Fibroblast of skin of right biceps (primary cell): ENCODE measurements around the gene CLCN5.

Experiments used
- DNase-seq: peaks from one replicate; pipeline ENCODE4 v3.0.0-alpha.2; 2013

Gene CLCN5

DNA sequence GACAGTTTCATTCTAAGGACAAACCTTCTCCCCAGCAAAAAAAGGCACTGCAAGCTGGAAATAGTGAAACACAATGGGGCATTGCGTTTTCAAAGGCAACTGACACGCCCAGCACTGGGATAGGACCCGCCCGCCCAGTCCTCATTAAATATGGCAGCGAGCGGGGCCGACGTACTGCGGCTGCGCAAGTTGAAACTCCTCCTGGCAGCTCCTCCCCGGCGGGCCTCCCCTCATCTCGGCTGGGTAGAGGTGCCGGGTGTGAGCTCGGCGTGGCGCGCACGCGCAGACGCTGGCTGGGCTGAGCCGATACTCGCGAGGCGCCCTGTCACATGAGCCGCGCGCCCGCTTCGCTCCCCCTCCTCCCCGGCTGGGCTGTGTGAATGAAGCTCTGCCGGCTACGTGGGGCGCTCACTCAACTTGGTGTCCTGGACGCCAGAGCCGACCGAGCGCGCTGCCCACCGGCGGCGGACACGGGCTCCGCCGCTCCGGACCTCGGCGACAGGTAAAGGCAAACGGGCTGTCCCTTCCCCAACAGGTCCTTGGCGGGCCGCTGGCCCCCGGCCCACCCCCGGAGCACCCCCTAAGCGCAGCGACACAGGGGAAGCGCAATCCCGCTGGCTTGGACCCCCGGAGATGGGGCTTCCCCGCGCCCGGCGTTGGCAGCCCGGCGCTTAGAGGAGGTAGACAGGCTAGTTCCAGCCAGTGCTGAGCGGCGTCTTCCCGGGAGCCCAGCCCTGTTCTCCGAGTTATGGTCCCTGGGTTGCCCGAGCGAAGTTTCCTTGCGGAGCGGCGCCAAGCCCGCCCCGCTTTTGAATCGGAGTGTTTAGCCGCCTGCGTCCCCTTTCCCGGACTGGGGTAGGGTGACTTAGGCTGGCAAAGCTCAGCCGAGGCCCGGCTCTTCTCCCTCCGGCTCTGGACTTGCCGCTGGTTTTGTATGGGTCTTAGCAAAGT lies at the start of gene CLCN5:
CLCN5 (plus strand) TSS at position 306 of the 951 bp plus-strand sequence. CDS start 2,703 bp downstream, outside the sequence.
- DNase-seq: peak; percentile 94

- peak; percentile 8 for DNase-seq
Measured at GRCh38 chrX:49876750-49877149, 45.6 kb upstream of the CLCN5 start.

GRCh38 chrX:49877397-49878101 lies 44.8 kb upstream of the CLCN5 start:
- DNase-seq: no peak

DNA sequence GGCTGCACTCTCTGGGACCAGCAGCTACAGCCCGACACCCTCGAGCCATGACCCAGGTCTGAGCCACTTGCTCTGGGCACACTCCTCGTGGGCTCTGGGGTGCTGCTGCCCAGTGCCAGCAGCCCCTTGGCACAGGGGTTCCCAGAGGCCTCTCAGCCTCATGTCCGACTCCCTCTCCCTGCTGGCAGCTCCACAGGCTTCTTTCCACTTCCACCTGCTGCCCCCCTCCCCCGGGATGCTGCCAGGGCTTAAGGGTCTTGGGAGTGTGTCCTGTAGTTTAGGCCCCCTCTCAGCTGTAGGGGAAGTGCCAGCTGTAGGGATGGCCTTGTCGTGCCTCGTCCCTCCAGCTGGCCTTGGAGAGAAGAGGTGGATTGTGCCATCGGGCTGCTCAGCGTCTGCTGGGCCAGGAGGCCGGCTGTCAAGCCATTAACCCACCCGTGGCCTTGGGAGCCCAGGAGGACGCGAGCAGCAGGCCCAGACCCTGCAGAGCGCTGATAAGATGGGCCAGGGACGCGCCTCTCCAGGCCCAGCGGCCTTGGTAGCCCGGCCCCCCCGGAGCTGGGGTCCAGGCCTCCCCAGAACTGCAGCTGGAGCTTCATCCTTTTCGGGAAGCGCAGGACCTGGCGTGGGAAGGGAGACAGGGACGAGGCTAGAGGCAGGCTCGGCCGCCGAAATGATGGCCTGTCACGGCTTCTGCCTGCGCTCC lies 44.1 kb upstream of the CLCN5 start:
- DNase-seq: no peak

- peak; percentile 88 for DNase-seq
Measured at GRCh38 chrX:49878834-49879655, 43.4 kb upstream of the CLCN5 start, which contains the start of gene USP27X. Gene USP27X, plus strand, starts transcription at chrX:49879484. Its CDS starts 824 bp downstream, at chrX:49880308.

GRCh38 chrX:49879656-49880277 lies 42.6 kb upstream of the CLCN5 start:
- peak; percentile 1 for DNase-seq

GRCh38 chrX:49880668-49881067 lies 41.7 kb upstream of the CLCN5 start:
- DNase-seq: no peak

DNA sequence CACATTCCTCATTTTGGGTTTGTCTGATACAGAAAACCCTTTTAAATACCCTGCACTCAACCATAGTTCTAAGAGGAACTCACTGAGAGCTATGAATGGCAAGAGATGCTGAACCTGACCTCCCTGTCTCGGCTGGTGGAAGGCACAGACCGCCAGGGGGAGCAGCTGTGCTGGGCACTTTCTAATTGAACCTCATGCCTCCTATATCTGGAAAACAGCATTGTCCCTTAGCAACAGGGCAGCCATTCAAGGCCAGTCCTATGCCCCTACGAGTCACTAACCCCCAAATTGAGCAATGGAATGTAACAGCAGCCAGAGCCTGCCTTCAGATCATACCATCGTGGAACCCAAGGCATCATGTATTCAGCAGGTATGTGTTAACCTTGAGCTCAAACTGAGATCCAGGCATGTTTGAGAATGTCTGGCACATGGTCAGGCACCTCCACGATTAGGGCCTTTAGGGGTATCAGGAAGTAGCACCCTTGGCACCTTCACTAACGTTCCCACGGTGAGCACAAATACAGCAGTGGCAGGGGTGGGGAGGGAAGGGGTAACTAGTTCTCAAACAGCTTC lies 38.0 kb upstream of the CLCN5 start:
- peak; percentile 52 for DNase-seq

GRCh38 chrX:49892542-49892941 lies 29.9 kb upstream of the CLCN5 start:
- no peak for DNase-seq

DNA sequence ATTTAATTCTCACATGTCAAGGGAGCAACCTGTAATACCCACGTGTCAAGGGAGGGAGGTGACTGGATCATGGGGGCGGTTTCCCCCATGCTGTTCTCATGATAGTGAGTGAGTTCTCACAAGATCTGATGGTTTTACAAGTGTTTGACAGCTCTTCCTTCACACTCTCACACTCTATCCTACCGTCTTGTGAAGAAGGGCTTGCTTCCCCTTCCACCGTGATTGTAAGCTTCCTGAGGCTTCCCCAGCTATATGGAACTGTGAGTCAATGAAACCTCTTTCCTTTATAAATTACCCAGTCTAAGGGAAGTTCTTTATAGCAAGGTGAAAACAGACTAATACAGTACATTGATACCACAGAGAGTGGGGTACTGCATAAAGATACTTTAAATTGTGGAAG lies 25.4 kb upstream of the CLCN5 start:
- DNase-seq: no peak

- no peak for DNase-seq
Measured at GRCh38 chrX:49901048-49901447, 21.3 kb upstream of the CLCN5 start.

- DNase-seq: no peak
Measured at GRCh38 chrX:49910344-49910743, 12.1 kb upstream of the CLCN5 start.

GRCh38 chrX:49912086-49912485 lies 10.3 kb upstream of the CLCN5 start:
- DNase-seq: no peak

DNA sequence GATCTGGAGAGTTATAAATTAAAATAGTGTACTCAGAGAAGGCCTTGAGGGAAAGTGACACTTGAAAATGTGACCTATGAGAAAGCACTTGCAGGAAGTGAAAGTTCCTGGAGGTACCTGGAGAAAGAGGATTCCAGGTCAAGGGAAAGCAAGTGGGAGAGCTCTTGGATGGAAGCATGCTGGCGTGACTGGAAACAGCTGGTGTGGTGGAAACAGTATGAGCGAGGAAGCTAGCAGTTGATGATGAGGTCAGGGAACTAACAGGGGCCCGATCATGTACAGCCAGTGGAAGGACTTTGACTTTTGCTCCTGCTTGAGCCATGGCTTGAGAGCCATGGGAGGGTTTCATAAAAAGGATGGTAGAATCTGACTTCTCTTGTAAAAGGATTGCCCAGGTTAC lies 9.5 kb upstream of the CLCN5 start:
- no peak for DNase-seq

- peak; percentile 37 for DNase-seq
Measured at GRCh38 chrX:49915361-49916222, 6.8 kb upstream of the CLCN5 start.

GRCh38 chrX:49919617-49920016 lies 2.8 kb upstream of the CLCN5 start:
- peak; percentile 58 for DNase-seq

DNA sequence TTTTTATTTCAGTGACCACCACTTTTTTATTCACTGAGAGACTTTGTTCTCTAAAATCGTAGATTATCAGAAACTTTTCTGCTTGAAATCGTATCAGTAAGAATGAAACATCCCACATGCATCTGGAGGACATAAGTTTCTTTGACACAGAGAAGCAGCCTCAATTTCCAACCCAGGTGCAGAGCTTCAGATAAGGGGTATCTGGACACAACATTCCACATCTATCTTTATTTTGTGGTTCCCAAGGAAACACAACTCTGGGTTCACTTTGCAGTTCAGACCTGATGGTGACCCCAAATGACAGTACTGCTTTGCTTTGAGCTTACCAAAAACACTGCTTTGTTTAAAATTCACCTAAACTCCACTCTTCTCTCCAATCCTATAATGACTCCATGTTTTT lies 1.3 kb upstream of the CLCN5 start:
- DNase-seq: no peak

DNA sequence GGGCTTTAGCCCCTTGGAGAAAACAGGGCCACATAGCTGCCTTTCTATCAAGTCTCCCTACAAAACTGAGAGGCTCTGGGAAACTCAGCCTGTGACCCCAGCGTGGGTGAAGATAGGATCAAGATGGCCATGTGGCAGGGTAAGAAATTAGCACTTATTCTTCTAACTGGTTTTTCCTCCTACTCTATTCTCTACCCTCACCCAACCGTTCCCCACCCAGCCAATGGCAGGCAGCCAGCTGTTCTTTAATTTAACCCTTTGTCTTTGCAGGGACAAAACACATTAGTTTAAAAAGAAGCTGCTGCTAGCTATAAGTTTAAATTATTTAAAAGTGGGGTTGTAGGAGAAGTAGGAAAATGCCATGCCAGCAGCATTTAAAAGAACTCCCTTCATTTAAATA lies 2.8 kb downstream of the CLCN5 start:
- DNase-seq: no peak

- peak; percentile 20 for DNase-seq
Measured at GRCh38 chrX:49930039-49930438, 7.6 kb downstream of the CLCN5 start.

DNA sequence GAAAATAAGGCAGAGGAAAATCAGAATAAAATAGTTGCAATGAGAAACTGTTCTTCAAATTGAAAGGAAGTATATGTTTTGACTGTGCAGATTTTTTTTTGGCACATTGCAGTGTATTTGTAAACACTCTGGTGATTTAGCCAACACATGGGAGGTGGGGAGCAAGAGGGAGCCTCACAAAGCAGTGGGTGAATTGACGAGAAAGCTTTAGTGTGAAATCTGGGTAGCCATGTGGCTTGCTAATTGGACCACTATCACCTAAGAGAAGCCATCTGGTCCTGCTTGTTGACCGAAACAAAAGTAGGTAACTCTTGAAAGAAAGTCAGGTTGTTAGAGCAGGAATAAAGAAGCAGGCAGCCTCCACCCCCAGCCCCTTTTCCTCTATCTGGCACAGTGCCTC lies 10.4 kb downstream of the CLCN5 start:
- DNase-seq: no peak
